Superior temporal gyrus (tissue), 1 donor: ENCODE results near the gene OR52I2.

Experiments
- DNase-seq: peaks from one replicate; pipeline ENCODE4 v3.0.0-alpha.2; 2016; ENCODE audit errors: extremely low spot score

Gene OR52I2

DNA sequence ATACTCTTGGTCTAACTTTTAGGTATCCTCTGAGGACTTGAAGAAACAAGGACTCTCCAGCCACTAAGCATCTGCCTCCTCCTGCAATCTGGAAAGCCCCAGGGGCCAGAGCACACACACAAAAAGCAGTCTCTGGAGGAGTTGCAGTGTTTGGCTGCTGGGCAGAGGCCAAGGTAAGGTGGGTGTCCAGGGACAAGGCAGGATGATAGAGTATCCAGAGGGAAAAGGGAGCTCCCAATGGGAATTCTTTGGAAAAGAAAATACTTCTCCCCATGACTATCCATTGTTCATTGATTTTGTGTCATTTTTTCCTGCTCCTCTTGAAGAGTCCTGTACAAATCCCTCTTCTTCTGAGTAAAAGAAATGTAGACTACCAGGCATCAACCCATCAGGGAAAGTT, at the start of gene OR52I2:
OR52I2 (plus strand) TSS at position 301 of the 400 bp plus-strand sequence.
- no peak for DNase-seq

DNA sequence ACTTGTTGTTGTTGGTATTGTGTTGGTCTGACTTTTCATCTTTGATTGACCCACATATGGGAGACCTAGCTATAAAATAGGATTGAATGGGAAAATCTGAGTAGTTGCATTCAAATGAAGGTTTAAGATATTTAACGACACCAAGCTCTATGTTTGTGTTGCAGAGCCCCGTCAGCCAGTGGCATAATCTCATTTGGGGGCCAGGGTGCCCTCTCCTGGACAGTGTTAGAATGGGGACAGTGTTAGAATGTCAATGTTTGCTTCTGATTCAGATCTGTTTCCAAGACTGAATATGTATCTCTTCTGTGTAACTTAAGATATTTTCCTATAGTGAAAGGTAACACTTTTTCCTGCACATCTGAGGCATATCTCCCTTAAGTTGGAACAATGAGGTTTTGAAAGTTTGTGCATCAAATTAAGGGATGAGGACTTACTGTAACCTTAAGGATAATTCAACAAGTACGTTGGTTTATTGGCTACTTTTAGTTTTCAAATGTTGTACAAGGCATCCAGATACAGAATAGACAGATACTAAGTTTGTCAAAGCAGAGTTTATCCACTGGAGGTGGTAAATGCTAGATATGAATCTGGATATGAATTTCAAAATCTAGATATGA, 41.8 kb upstream of the OR52I2 start:
- DNase-seq, result peak; percentile 55

DNA sequence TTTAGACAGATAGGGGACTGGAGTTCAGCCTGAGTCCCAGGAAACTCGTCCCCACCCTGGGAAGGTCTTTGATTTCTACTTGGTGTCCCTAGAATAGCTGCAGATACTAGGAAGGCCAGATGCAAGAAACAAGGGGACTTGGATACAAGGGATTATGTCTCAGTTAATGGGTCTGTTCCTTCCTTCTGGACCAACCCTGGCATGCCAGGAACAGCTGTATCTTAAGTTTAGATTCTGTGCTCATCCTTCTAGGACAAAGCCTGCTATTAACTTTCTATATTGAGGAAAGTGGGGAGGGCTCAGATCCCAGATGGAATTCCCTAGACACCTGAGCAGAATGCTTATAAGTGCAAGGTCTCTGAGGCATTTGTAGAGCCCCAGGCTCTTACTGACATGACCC, 40.5 kb upstream of the OR52I2 start:
- DNase-seq, result no peak

DNA sequence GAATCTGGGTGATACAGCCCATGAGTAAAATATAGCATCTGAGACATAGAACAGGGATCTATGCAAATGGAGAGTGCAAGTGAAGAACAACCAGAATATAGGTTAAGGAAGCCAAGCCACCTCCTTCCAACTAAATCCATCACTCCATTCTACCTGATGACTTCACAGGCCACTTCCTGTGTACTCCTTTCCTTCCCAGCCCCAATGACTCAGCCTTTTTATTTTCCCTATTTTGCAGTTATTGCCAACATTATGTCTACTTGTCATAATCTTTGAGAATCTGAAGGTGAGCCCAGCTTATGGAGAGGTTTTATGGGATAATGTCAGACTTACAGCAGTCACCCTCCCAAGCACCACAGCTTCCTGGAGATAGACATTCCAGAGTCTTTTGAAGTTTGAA, 38.0 kb upstream of the OR52I2 start:
- no peak for DNase-seq

DNA sequence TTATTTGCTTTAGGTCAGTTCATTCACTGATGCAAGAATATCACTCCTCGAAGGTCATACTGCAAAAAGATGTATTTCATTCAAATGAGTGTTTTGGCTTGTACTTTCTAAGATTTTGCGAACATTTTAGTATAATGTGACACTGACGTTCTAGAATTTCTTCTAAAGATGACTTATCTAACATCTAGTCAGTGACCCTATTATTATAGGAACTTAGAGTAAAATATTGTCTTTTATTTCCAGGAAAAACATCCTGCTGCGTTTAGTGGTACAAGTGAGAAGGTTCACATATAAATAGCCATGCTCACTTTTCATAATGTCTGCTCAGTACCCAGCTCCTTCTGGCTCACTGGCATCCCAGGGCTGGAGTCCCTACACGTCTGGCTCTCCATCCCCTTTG, 36.7 kb upstream of the OR52I2 start, which contains the start of gene OR52M1:
OR52M1 (plus strand) TSS at position 301 of the 400 bp plus-strand sequence; CDS start at position 301, 0 bp downstream.
- DNase-seq, result no peak

- no peak for DNase-seq
Measured at GRCh38 chr11:4546878-4547277, 34.7 kb upstream of the OR52I2 start.

DNA sequence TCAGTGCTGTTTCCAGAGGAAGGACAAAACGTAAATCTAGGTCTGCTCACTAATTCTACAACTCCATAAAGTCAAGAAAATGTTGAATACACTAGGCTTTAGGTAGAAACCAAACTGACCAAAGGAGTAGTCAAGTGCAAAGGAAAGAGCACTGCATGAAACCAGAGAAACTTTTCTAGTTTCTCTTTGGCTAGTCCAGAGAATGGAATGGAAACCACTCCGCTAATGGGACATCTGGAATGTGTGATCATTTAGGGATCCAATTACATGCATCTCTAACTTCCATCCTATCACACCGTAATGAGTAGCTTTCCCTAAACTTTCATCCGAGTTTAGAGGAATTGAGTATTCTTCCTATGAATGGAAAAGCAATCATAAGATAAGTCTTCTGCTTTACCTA, 34.1 kb upstream of the OR52I2 start:
- no peak for DNase-seq

DNA sequence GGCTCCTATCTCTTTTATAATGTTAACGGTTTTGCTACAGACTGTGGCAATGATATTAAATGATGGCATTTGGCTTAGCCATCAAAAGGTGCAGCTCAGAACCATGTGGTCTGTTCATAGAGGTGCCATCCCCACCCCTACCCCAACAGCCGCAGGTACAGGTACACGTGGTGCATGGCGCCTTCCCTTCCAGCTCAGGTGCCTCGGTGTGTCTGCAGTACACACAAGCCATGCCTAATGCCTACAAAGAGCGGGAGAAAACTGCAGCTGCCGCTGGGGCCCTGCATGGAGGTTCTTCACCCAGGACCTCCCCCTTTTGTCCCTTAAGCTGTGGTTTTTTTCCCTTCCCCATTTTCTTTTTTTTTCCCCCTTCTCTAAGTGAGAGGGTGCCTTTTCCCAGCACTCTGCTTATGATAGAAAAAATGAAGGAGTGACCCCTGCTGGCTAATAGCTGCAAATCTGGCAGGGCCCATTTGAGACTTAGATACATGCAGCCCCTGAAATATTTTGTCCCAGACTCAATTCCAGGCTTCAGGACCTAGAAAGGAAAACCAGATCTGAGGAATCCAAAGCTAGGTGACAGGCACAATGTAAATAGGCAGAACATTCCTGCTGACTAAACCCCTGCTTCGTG, 30.1 kb upstream of the OR52I2 start:
- no peak for DNase-seq

GRCh38 chr11:4559527-4560440, 21.8 kb upstream of the OR52I2 start:
- DNase-seq, result no peak

DNA sequence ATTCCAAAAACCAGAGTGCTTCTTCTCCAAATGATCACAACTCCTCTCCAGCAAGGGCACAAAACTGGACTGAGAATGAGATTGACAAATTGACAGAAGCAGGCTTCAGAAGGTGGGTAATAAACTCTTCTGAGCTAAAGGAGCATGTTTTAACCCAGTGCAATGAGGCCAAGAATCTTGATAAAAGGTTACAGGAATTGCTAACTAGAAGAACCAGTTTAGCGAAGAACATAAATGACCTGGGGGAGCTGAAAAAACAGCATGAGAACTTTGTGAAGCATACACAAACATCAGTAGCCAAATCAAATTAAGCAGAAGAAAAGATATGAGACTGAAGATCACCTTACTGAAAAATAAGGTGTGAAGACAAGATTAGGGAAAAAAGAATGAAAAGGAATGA, 21.1 kb upstream of the OR52I2 start:
- DNase-seq, result no peak

DNA sequence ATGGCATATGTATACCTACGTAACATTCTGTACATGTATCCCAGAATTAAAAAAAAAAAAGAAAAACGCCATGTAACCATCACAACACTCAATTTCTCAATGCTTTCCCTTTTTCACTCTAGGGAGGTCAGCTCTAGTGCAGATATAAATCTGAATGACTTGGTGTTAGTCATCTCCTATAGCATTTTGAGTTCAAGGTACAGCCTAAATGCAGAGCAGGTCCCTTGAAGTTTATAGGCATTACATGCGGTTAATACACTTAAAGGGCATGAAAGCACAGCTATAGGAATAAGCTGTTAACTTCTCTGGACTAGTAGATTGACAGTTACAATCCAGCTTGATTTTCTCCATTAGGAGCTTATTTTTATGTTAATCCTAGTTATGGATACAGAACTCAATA, 16.2 kb upstream of the OR52I2 start:
- DNase-seq, result no peak

- no peak for DNase-seq
Measured at GRCh38 chr11:4569075-4569474, 12.5 kb upstream of the OR52I2 start.

GRCh38 chr11:4576880-4577279, 4.7 kb upstream of the OR52I2 start:
- DNase-seq, result no peak

DNA sequence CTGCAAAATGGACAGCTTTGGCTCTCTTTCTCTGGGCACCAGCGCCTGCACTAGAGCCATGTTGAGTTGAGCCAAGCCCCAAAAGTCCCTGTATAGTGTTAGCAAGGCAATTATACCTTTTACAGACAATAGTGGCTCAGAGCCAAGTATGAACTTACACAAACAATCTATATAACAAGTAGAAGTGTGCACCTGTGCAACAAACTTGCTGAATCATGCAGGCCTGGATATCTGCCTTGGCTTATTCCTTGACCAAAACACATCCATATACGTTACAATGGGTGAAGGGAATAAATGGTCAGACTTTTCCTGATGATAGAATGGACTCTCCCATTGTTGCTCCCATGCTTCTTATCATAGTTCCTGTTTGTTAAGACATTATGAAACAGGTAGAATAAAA, 3.8 kb upstream of the OR52I2 start:
- no peak for DNase-seq

DNA sequence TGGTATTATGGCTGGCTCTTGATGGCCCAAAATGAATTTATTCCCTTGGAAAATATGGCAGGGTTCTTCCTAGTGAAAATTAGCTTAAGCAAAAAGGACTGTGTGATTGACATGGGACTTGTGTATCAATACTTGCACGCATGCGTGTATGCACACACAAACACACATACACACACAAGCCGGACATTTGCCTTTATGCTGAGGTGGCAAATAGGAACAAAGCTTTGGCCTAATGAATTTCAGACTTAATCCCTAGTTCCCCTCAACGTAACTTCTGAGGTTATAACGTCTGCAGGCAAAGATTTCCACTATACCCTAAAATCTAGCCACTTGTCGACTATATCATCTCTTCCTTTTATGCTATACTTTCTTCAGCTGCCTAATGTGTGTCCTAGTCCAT, 2.9 kb upstream of the OR52I2 start:
- no peak for DNase-seq

DNA sequence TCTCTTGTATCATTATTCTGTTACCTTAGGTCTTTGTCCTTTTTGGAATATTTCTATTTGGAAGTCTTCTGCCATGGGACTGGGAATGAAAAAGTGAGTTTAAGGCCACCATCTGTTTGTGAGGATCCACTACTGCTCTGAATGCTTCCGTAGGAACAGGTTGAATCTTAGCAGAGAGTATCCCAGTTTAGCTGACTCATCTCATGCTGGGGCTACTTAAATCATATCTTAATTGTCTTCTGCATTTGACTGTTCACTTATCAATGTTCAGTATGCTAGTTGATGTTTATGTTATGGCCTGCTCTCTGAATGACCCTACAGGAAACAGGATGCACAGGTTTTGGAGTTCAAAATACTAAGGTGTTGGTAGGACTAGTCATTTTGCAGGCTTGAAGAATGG, 1.4 kb upstream of the OR52I2 start:
- DNase-seq, result no peak

- DNase-seq, result no peak
Measured at GRCh38 chr11:4589017-4589416, 7.5 kb downstream of the OR52I2 start.

GRCh38 chr11:4593739-4594138, 12.2 kb downstream of the OR52I2 start, which contains the start of gene OR52I1:
OR52I1 (plus strand) TSS chr11:4594039; CDS start chr11:4594039, 0 bp downstream.
- no peak for DNase-seq

GRCh38 chr11:4605057-4605456, 23.5 kb downstream of the OR52I2 start:
- DNase-seq, result no peak

- DNase-seq, result no peak
Measured at GRCh38 chr11:4606231-4607015, 24.9 kb downstream of the OR52I2 start.

DNA sequence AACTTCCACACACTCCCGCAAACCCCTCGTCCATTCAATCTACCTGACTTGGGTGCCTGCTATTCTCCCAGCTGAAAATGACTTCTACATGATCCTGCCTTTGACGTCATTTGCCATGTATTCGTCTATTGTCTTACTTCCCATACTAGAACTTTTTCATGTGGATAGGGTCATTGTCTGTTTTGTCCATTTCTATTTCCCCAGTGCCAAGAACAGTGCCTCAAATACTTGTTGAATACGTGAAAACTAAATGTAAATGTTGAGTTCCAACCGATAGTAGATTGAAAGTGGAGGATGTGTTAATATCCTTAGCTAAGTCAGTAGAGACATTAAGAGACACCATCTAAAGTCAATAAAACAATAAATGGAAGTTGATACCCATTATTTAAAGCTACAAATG, 25.6 kb downstream of the OR52I2 start:
- peak; percentile 19 for DNase-seq
